MG63 (cell line): Measurements from ENCODE around the gene MEPCE. TPM values are rescaled to one million over a fixed set of nuclear protein-coding genes. Genes with fewer than 3 reads are reported as not detected.
A peak's percentile ranks its signal among the peaks of the same experiment; 100 is the strongest.
"Not testable (repeated sequence)": the region's sequence is repeated elsewhere in the genome, so short reads cannot be mapped to it uniquely, and the experiment has no call there.

Source experiments
- DNase-seq: peaks from one replicate; pipeline ENCODE4 v3.0.0-alpha.2; 2020
- H3K27me3 ChIP-seq: fragments of 250-450 bp; sonication (Bioruptor Pico); 2 replicates; pipeline ENCODE4 v1.5.1; 2020; ENCODE audit warnings: mild to moderate bottlenecking, moderate library complexity
- H3K36me3 ChIP-seq: fragments of 250-450 bp; sonication (Bioruptor Pico); 2 replicates; pipeline ENCODE4 v1.5.1; 2020; ENCODE audit warnings: mild to moderate bottlenecking, moderate library complexity
- H3K4me3 ChIP-seq: fragments of 250-450 bp; sonication (Bioruptor Pico); 2 replicates; pipeline ENCODE4 v1.5.1; 2020; ENCODE audit warnings: mild to moderate bottlenecking, moderate library complexity
- H3K9me3 ChIP-seq: fragments of 250-450 bp; sonication (Bioruptor Pico); 2 replicates; pipeline ENCODE4 v1.5.1; 2020; ENCODE audit warnings: mild to moderate bottlenecking, moderate library complexity
- total RNA-seq: library from RNA; depleted of rRNA; stranded (reverse); fragments of >200 nt; shearing (Covaris generic); gene quantifications from 2 replicates; pipeline ENCODE4 v1.2.3, GENCODE V29; 2014; ENCODE audit warnings: low replicate concordance

Gene MEPCE
- total RNA-seq, 1 experiment from 2014 or later, result 57.3 TPM

- DNase-seq, result peak; percentile 94
- peak within 1 kb of the TSS; percentile 94 for H3K4me3 ChIP-seq
- no peaks in the 10 kb centered on the region for H3K9me3 ChIP-seq
- peaks cover 23% of the 10 kb centered on the region for H3K36me3 ChIP-seq
- no peaks in the 10 kb centered on the region for H3K27me3 ChIP-seq
Measured at GRCh38 chr7:100428199-100428966, 1.2 kb upstream of the MEPCE start, which contains the start of gene ZCWPW1. TSS of gene ZCWPW1 (minus strand) at chr7:100428703. CDS start at chr7:100420649, 8,054 bp downstream.

- no peaks in the 10 kb centered on the region for H3K27me3 ChIP-seq
Measured at GRCh38 chr7:100428967-100429636, 529 bp upstream of the MEPCE start.

GRCh38 chr7:100430493-100431285 is 1.1 kb downstream of the MEPCE start:
- Histone ChIP-seq H3K36me3 (peaks cover 46% of the 10 kb centered on the region), H3K9me3 (no peaks in the 10 kb centered on the region), H3K27me3 (no peaks in the 10 kb centered on the region), H3K4me3 (peak overlapping the region; percentile 94)
- no peak for DNase-seq

More at GRCh38 chr7:100428967-100429636, 529 bp upstream of the MEPCE start:
- H3K4me3 ChIP-seq, result peak overlapping the region; percentile 94
- peaks cover 30% of the 10 kb centered on the region for H3K36me3 ChIP-seq
- DNase-seq, result peak; percentile 98
- no peaks in the 10 kb centered on the region for H3K9me3 ChIP-seq

GRCh38 chr7:100431286-100431735 is 1.7 kb downstream of the MEPCE start:
- no peak overlapping the region for H3K4me3 ChIP-seq
- H3K27me3 ChIP-seq, result no peaks in the 10 kb centered on the region
- DNase-seq, result no peak
- H3K36me3 ChIP-seq, result peaks cover 48% of the 10 kb centered on the region
- no peaks in the 10 kb centered on the region for H3K9me3 ChIP-seq

- no peak for DNase-seq
- no peaks in the 10 kb centered on the region for H3K9me3 ChIP-seq
- H3K36me3 ChIP-seq, result peaks cover 48% of the 10 kb centered on the region
- H3K4me3 ChIP-seq, result no peak overlapping the region
- H3K27me3 ChIP-seq, result no peaks in the 10 kb centered on the region
Measured at GRCh38 chr7:100432053-100432452, 2.4 kb downstream of the MEPCE start.

GRCh38 chr7:100432621-100433275 is 3.1 kb downstream of the MEPCE start:
- no peaks in the 10 kb centered on the region for H3K9me3 ChIP-seq
- peaks cover 48% of the 10 kb centered on the region for H3K36me3 ChIP-seq
- no peaks in the 10 kb centered on the region for H3K27me3 ChIP-seq
- DNase-seq, result no peak
- H3K4me3 ChIP-seq, result no peak overlapping the region

- H3K27me3 ChIP-seq, result no peaks in the 10 kb centered on the region
- H3K4me3 ChIP-seq, result no peak overlapping the region
- H3K36me3 ChIP-seq, result peaks cover 48% of the 10 kb centered on the region
- no peaks in the 10 kb centered on the region for H3K9me3 ChIP-seq
- no peak for DNase-seq
Measured at GRCh38 chr7:100433276-100433591, 3.6 kb downstream of the MEPCE start.

- no peak for DNase-seq
- H3K9me3 ChIP-seq, result no peaks in the 10 kb centered on the region
- no peaks in the 10 kb centered on the region for H3K27me3 ChIP-seq
- H3K4me3 ChIP-seq, result no peak overlapping the region
- peaks cover 48% of the 10 kb centered on the region for H3K36me3 ChIP-seq
Measured at GRCh38 chr7:100433592-100434296, 4.1 kb downstream of the MEPCE start.

- no peaks in the 10 kb centered on the region for H3K9me3 ChIP-seq
- DNase-seq, result no peak
- peaks cover 48% of the 10 kb centered on the region for H3K36me3 ChIP-seq
- no peaks in the 10 kb centered on the region for H3K27me3 ChIP-seq
- H3K4me3 ChIP-seq, result peak overlapping the region; percentile 71
Measured at GRCh38 chr7:100434297-100435144, 4.9 kb downstream of the MEPCE start.

- DNase-seq, result peak; percentile 29
- no peaks in the 10 kb centered on the region for H3K27me3 ChIP-seq
- H3K4me3 ChIP-seq, result peak overlapping the region; percentile 71
- peaks cover 45% of the 10 kb centered on the region for H3K36me3 ChIP-seq
- H3K9me3 ChIP-seq, result no peaks in the 10 kb centered on the region
Measured at GRCh38 chr7:100435401-100436304, 6.0 kb downstream of the MEPCE start.

- no peaks in the 10 kb centered on the region for H3K27me3 ChIP-seq
- no peaks in the 10 kb centered on the region for H3K9me3 ChIP-seq
- peaks cover 34% of the 10 kb centered on the region for H3K36me3 ChIP-seq
- no peak for DNase-seq
- H3K4me3 ChIP-seq, result no peak overlapping the region
Measured at GRCh38 chr7:100437150-100438100, 7.8 kb downstream of the MEPCE start.

- Histone ChIP-seq H3K4me3 (no peak overlapping the region), H3K36me3 (peaks cover 26% of the 10 kb centered on the region), H3K27me3 (no peaks in the 10 kb centered on the region), H3K9me3 (no peaks in the 10 kb centered on the region)
- no peak for DNase-seq
Measured at GRCh38 chr7:100438172-100438571, 8.5 kb downstream of the MEPCE start.

GRCh38 chr7:100438731-100439130 is 9.1 kb downstream of the MEPCE start:
- not testable (repeated sequence) for H3K9me3 ChIP-seq, H3K27me3 ChIP-seq, H3K4me3 ChIP-seq, DNase-seq
- peaks cover 21% of the 10 kb centered on the region for H3K36me3 ChIP-seq
